ENCODE measurements around the gene ITGB1BP2. TPM values are rescaled to one million over a fixed set of nuclear protein-coding genes. Genes with fewer than 3 reads are reported as not detected.

Gene ITGB1BP2
- total RNA-seq (2022; extraction: Qiagen RNA extraction), result 0.69 to 1.1 TPM (median 0.99 TPM) in 5 replicates

DNA sequence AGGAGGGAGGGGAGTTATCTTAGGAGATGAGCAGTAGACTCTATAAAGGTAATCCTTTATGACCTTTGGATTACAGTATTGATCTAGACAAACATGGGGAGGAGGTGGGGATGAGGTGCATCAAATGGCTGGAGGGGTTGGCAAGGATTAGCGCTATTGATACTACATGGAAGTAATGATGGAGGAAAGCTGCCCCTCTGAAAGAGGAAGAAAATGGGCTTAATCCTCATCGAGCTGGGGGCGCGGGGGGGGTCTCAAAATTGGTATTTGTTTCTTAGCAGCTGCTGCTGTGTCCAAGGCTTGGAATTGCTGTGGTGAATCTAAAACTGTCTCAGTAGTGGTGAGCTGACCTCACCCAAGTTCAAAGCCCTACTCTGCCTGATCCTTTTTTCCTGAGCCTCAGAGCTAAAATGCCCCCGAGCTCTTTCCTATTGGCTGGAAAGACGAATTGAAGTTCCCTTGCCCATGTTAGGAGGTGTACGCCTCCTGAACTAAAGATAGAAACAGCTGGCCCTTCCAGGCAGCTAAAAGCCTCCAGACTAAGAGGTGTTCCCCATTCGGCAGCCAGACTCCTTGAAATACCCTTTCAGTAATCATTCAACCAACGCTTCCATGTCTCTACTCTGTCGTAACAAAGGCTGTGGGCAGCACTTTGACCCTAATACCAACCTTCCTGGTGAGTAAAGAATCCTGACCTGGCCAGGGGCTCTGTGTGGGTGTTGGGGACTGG, at the start of gene ITGB1BP2:
Gene ITGB1BP2 (plus strand): TSS at position 556 of the 730 bp plus-strand sequence. CDS start 57 bp downstream, at position 613.

DNA sequence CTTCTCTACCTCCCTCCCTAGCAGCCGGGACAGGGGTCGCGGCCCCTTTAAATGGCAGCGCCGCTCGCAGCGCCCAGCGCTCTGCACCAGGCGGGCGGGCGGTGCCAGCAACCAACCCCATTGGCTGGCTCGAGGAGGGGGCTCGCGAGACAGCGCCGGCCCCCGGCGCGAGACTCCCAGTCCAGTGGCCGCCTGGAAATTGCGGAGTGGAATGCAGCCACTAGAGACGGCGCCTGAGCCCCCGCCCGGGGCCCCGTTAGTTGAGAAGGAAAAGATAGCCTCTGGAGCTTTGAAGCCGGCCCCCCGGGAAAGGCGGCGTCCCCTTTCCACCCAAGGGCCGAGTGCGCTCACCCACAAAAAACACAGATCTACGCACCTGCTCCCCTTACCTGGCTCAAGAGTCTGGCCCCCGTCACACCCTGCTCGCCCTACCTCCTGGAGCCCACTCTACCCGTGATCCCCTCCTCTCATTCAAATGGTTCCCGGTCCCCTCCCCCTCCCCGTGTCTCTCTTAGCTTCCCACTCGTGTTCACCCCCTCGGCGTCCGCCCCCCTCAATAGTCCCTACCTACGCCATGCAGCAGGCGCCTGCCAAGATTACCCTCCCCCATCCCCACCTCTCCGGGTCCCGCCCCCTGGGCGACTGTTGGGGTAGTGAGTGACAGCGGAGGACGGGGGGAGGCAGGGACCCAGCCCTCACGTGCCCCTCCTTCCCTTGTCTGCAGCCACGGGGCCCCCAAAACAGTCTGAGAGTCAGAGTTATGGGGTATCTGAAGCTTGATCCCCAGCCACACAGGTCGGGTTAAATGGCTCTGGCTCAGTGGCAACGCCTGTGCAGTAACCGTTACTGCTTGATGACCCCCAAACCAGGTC, 47.2 kb upstream of the ITGB1BP2 start, which contains the start of gene ZMYM3:
Gene ZMYM3 (minus strand): TSS at position 49 of the 872 bp plus-strand sequence. CDS start 885 bp downstream, outside the sequence.

DNA sequence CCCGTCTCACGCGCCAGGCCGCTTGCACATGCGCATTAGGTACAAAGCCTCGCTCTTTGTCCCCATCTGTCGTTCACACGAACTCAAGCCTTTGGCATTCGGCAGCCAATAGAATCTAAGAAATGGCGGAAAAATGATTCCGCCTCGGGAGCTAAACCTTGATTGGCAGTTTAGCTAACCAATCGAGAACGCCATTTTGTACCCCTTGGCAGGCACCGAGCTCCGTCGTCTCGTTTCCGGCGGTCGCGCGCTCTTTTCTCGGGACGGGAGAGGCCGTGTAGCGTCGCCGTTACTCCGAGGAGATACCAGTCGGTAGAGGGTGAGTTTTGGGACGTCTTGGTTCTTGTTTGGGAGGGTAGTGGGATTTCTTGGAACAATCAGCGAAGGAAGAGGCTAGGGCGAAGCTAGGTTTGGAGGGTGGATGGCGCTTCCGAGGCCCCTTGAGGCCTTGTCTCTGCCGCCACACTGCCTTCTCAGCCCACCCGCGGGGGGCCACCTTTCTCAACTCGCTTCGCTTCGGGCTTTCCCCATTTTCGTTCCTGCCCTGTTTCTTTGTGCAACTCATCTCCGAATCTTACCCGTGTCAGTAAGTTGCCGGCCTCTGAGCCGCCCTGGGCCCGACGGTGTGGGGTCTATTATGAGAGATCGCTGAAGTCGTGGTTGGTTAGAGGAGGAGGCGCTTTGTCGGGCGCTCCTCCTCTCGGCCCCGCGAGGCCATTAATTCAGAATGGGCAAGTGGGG, 18.0 kb upstream of the ITGB1BP2 start, which contains the start of gene NONO:
Gene NONO (plus strand): TSS at position 233 of the 741 bp plus-strand sequence. CDS start 7,003 bp downstream, outside the sequence.

Other genes starting within 250 kb of the ITGB1BP2 start
- gene SNX12, start 233.4 kb upstream of the ITGB1BP2 start, total RNA-seq (2022; extraction: Qiagen RNA extraction), result 68.0 to 76.9 TPM (median 75.6 TPM) in 5 replicates
- 1.4 to 1.7 TPM (median 1.6 TPM) in 5 replicates for gene FOXO4, start 205.9 kb upstream of the ITGB1BP2 start, total RNA-seq (2022; extraction: Qiagen RNA extraction)
- gene CXorf65, start 195.0 kb upstream of the ITGB1BP2 start, total RNA-seq (2022; extraction: Qiagen RNA extraction), result not detected in 5 replicates
- gene IL2RG, start 190.2 kb upstream of the ITGB1BP2 start, total RNA-seq (2022; extraction: Qiagen RNA extraction), result 0.07 to 0.32 TPM in 2 of 5 replicates, not detected in the others
- 9.0 to 13.9 TPM (median 12.2 TPM) in 5 replicates for gene MED12, start 183.2 kb upstream of the ITGB1BP2 start, total RNA-seq (2022; extraction: Qiagen RNA extraction)
- 0.95 to 1.2 TPM (median 1.1 TPM) in 5 replicates for gene NLGN3, start 156.9 kb upstream of the ITGB1BP2 start, total RNA-seq (2022; extraction: Qiagen RNA extraction)
- gene GJB1, start 78.5 kb upstream of the ITGB1BP2 start, total RNA-seq (2022; extraction: Qiagen RNA extraction), result 0.11 TPM in 1 of 5 replicates, not detected in the others
- gene ZMYM3, start 47.6 kb upstream of the ITGB1BP2 start, total RNA-seq (2022; extraction: Qiagen RNA extraction), result 9.5 to 15.1 TPM (median 13.1 TPM) in 5 replicates
- gene NONO, start 18.1 kb upstream of the ITGB1BP2 start, total RNA-seq (2022; extraction: Qiagen RNA extraction), result 341 to 406 TPM (median 374 TPM) in 5 replicates
- 12.4 to 22.3 TPM (median 16.5 TPM) in 5 replicates for gene TAF1, start 64.6 kb downstream of the ITGB1BP2 start, total RNA-seq (2022; extraction: Qiagen RNA extraction)
- gene OGT, start 231.4 kb downstream of the ITGB1BP2 start, total RNA-seq (2022; extraction: Qiagen RNA extraction), result 30.0 to 46.7 TPM (median 44.1 TPM) in 5 replicates